Stomach (tissue), 9 donors: ENCODE results near the gene ABHD2. TPM values are rescaled to one million over a fixed set of nuclear protein-coding genes. Genes with fewer than 3 reads are reported as not detected.

Source experiments
- DNase-seq, 2 donors: peaks; one replicate each; pipeline versions ENCODE4 v3.0.0 to v3.0.0-alpha.2; 2013 to 2019
- H3K27ac ChIP-seq, 5 donors: fragments of 200-600 bp in 4 of 5; sonication (generic) in 4 of 5; one replicate each; pipeline ENCODE4 v1.5.1; 2013 to 2019; ENCODE audit warnings: mild to moderate bottlenecking in 1 of 5, moderate library complexity in 1 of 5
- H3K27me3 ChIP-seq, 3 donors: fragments of 200-600 bp; sonication (generic); one replicate each; pipeline ENCODE4 v1.5.1; 2017 to 2019; ENCODE audit warnings: mixed run types in 1 of 3
- H3K36me3 ChIP-seq, 4 donors: fragments of 200-600 bp; sonication (generic); 1 replicate in 3 of 4; 2 replicates in 1 of 4; pipeline ENCODE4 v1.5.1; 2016 to 2019
- H3K4me1 ChIP-seq, 4 donors: fragments of 200-600 bp; sonication (generic); one replicate each; pipeline ENCODE4 v1.5.1; 2016 to 2019
- H3K4me3 ChIP-seq, 4 donors: fragments of 200-600 bp; sonication (generic) in 3 of 4; one replicate each; pipeline ENCODE4 v1.5.1; 2016 to 2019; ENCODE audit warnings: mild to moderate bottlenecking in 1 of 4
- H3K9me3 ChIP-seq, 4 donors: fragments of 200-600 bp; sonication (generic); one replicate each; pipeline ENCODE4 v1.5.1; 2016 to 2019
- CTCF ChIP-seq, 7 experiments: fragments of 450-650 bp in 4 of 7; fragments of 200-600 bp in 3 of 7; sonication (generic) in 3 of 7; IDR thresholded peaks; one replicate each; pipeline ENCODE4 v1.5.1; 2016 to 2019; ENCODE audit warnings: antibody characterized with exemption in 7 of 7, control low read depth in 2 of 7, mild to moderate bottlenecking in 1 of 7
- EP300 ChIP-seq: sonication (generic); formaldehyde crosslinking; IDR thresholded peaks from one replicate; pipeline ENCODE4 v1.6.1; 2017; ENCODE audit warnings: antibody characterized with exemption
- POLR2A ChIP-seq, 4 donors: fragments of 450-650 bp; IDR thresholded peaks; one replicate each; pipeline ENCODE4 v1.6.1; 2016; ENCODE audit warnings: antibody characterized with exemption in 4 of 4, control low read depth in 2 of 4, mild to moderate bottlenecking in 1 of 4, moderate library complexity in 1 of 4
- POLR2AphosphoS5 ChIP-seq, 3 donors: sonication (generic); formaldehyde crosslinking; IDR thresholded peaks; one replicate each; pipeline ENCODE4 v1.6.1; 2016; ENCODE audit warnings: antibody characterized with exemption in 3 of 3
- WGBS, 5 donors: extraction: QIAGEN DNeasy Blood & Tissue Kit in 3 of 5; methylation state at CpG; one replicate each; pipeline versions ENCODE4 v1.1.5 to v1.1.7; 2013 to 2018; 5-methylcytosine and 5-hydroxymethylcytosine counted together
- intact Hi-C: fragments of 100-400 bp; cut with DNase I; formaldehyde crosslinking; loops from one replicate; pipeline ENCODE4 v1.15.1; 2023; ENCODE audit warnings: low total_unique reads
- polyA plus RNA-seq, 3 donors: library from polyadenylated mRNA; stranded (reverse); fragments of 200-250 nt; gene quantifications; one replicate each; pipeline ENCODE4 v1.2.3, GENCODE V29; 2013
- total RNA-seq, 5 donors: library from RNA; depleted of rRNA; stranded (reverse); fragments of >200 nt; gene quantifications; one replicate each; pipeline versions ENCODE4 v1.1.0 to v1.2.3, GENCODE V29; 2014 to 2016
- donor health status: healthy with polysubstance abuse.
- donor health status: Bipolar disorder and iron deficiency.
- donor health status: healthy.

Gene ABHD2
- total and polyA plus RNA-seq, 8 donors: 5.1 to 192 (median 70.3) TPM

GRCh38 chr15:89110060-89110459 lies 21.8 kb downstream of the ABHD2 start:
- intact Hi-C loops: no loop called here
- Histone ChIP-seq H3K27ac (peak overlapping the region; percentile 2 to 95 (median 83)), H3K4me1 (peaks cover 37 to 87% (median 68%) of the 10 kb centered on the region in 4 donors), H3K4me3 (no peak overlapping the region), H3K36me3 (peaks cover 0 to 35% (median 12%) of the 10 kb centered on the region in 4 donors), H3K9me3 (no peaks in the 10 kb centered on the region), H3K27me3 (no peaks in the 10 kb centered on the region)
- WGBS, 5 donors: 93 to 97% (median 96%) methylated on average over 8 of the region's 8 CpGs
- no peak for DNase-seq
- TF ChIP-seq POLR2AphosphoS5 (IDR thresholded peaks at IDR 0.05) (no peak), EP300 (no peak), POLR2A (IDR thresholded peaks at IDR 0.05) (no peak), CTCF (IDR thresholded peaks at IDR 0.05) (no peak)

DNA sequence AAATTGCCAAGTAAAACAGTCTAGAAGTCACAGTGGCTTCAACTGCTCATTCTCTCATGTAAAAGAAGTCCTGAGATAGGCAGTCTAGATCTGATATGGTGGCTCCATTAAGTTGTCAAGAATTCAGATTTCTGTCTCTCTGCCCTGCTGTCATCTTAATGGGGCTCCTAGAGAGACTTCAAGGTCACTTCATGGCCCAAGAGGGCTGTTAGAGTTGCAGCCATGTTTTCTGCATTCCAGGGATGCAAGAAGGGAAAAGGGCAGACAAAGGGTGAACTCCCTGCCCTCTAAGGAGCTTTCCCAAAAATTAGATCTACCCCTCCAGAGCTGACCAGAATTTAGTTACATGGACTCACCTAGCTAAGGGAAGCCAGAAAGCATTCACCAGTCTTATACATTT lies 23.1 kb downstream of the ABHD2 start:
- H3K27me3 ChIP-seq: no peaks in the 10 kb centered on the region
- H3K36me3 ChIP-seq: peaks cover 3 to 33% (median 11%) of the 10 kb centered on the region in 4 donors
- no peak overlapping the region for H3K4me3 ChIP-seq
- TF ChIP-seq EP300 (no peak), CTCF (IDR thresholded peaks at IDR 0.05) (no peak), POLR2A (IDR thresholded peaks at IDR 0.05) (no peak), POLR2AphosphoS5 (IDR thresholded peaks at IDR 0.05) (no peak)
- no peaks in the 10 kb centered on the region for H3K9me3 ChIP-seq
- intact Hi-C loops: no loop called here
- DNase-seq: no peak
- H3K4me1 ChIP-seq: peaks cover 47 to 87% (median 72%) of the 10 kb centered on the region in 4 donors
- H3K27ac ChIP-seq: peak overlapping the region; percentile 71 to 95 (median 83)

DNA sequence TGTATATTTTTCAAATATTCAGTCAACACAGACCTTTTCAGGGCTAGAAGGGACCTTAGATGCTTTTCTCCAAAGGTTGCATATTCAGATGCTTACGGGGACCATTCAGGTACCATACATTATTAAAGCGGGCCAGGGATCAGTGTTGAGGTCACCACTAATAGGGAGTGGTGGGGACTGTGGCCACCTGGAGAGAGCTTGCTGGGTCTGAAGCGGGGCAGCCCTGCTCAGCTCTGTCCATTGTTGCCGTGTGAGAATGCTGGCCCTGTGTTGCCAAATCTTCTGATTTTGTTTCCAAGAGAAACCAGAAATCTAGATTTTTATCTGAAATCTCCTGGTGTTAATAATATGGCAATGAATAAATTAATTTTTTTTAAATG lies 23.7 kb downstream of the ABHD2 start:
- no peaks in the 10 kb centered on the region for H3K27me3 ChIP-seq
- H3K4me3 ChIP-seq: no peak overlapping the region
- WGBS, 5 donors: 50 to 76% (median 73%) methylated on average over 4 of the region's 4 CpGs
- peaks cover 50 to 87% (median 74%) of the 10 kb centered on the region in 4 donors for H3K4me1 ChIP-seq
- H3K27ac ChIP-seq: peak overlapping the region; percentile 77 to 95 (median 83)
- no peaks in the 10 kb centered on the region for H3K9me3 ChIP-seq
- TF ChIP-seq POLR2A (IDR thresholded peaks at IDR 0.05) (no peak), EP300 (no peak), CTCF (IDR thresholded peaks at IDR 0.05) (no peak), POLR2AphosphoS5 (IDR thresholded peaks at IDR 0.05) (no peak)
- intact Hi-C loops: no loop called here
- peaks cover 5 to 33% (median 15%) of the 10 kb centered on the region in 4 donors for H3K36me3 ChIP-seq
- no peak for DNase-seq

DNA sequence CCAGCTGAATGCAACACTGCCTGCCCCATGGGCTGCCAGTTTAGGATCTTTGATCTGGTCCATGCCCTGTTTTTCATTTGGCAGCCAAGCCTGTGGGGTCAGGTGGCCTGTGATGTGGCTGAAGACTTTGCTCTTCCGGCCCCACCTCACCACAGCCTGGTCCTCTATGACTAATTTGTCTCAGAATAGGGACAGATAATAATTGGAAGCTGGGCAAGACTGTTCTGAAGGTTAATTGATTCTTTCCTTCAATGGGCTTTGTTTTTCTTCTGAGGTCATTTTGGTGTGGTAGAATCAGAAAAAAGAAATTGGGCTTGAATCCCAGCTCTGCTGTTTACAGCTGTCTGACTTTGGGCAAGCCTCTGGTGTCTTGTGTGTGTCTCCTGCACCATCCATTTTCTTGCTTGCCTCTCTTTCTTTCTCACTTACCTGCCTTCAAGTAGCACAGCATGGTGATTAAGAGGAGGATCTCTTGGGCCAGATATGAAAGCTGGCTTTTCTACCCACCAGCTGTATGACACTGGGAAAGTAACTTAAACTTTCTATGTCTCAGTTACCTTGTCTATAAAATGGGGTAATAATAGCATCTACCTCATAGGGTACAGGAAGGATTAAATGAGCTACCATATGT lies 24.2 kb downstream of the ABHD2 start:
- Histone ChIP-seq H3K4me1 (peaks cover 54 to 87% (median 74%) of the 10 kb centered on the region in 4 donors), H3K4me3 (no peak overlapping the region), H3K27ac (peak overlapping the region; percentile 77 to 95 (median 83)), H3K27me3 (no peaks in the 10 kb centered on the region), H3K36me3 (peaks cover 5 to 38% (median 19%) of the 10 kb centered on the region in 4 donors), H3K9me3 (no peaks in the 10 kb centered on the region)
- DNase-seq: peak; percentile 67 to 83
- WGBS, 5 donors: 17 to 33% (median 29%) methylated on average over 1 of the region's 1 CpG
- intact Hi-C loops: no loop called here
- TF ChIP-seq POLR2AphosphoS5 (IDR thresholded peaks at IDR 0.05) (peak in 2 of 3 donors; percentile 59 to 81), CTCF (IDR thresholded peaks at IDR 0.05) (no peak), POLR2A (IDR thresholded peaks at IDR 0.05) (no peak), EP300 (no peak)
